PC-9 (cell line): Measurements from ENCODE around the gene NLGN1. TPM values are rescaled to one million over a fixed set of nuclear protein-coding genes. Genes with fewer than 3 reads are reported as not detected.

ENCODE experiments used
- BruUV-seq: library from RNA; stranded (reverse); fragments of 400-500 nt; replicated peaks from 2 replicates; lab custom pipeline; 2021; lab: Mats Ljungman, UMichigan
- CTCF ChIA-PET: fragments of 300-600 bp; sonication (Branson Sonifier 250); formaldehyde crosslinking; loops from one replicate; lab custom pipeline; 2022; ENCODE audit warnings: antibody characterized with exemption; lab: Charles Lee
- POLR2A ChIA-PET: fragments of 300-600 bp; sonication (Branson Sonifier 250); formaldehyde crosslinking; loops from one replicate; lab custom pipeline; 2022; ENCODE audit warnings: antibody characterized with exemption; ENCODE audit not compliant: unreplicated experiment; lab: Charles Lee
- DNase-seq, 2 experiments: peaks; one replicate each; pipeline versions ENCODE4 v3.0.0 to v3.0.0-alpha.2; 2015 to 2022; ENCODE audit warnings: mixed read lengths in 1 of 2
- H2AFZ ChIP-seq: fragments of 200-600 bp; sonication (generic); 2 replicates; pipeline ENCODE4 v1.8.1; 2017; ENCODE audit warnings: antibody characterized with exemption
- H3F3A ChIP-seq: fragments of 200-600 bp; sonication (generic); 2 replicates; pipeline ENCODE4 v1.8.1; 2017; ENCODE audit warnings: antibody characterized with exemption, mild to moderate bottlenecking, low read depth; ENCODE audit not compliant: insufficient read depth
- H3K27ac ChIP-seq: fragments of 200-600 bp; sonication (generic); 2 replicates; pipeline ENCODE4 v1.6.1; 2016; ENCODE audit warnings: mixed run types
- H3K27me3 ChIP-seq: fragments of 200-600 bp; sonication (generic); 2 replicates; pipeline ENCODE4 v1.6.1; 2016; ENCODE audit warnings: low read depth, mixed run types; ENCODE audit not compliant: insufficient read depth
- H3K36me3 ChIP-seq: fragments of 200-600 bp; sonication (generic); 2 replicates; pipeline ENCODE4 v1.6.1; 2016; ENCODE audit warnings: low read depth, mixed run types
- H3K4me1 ChIP-seq: fragments of 200-600 bp; sonication (generic); replicated peaks from 2 replicates; pipeline ENCODE4 v1.6.1; 2016; ENCODE audit warnings: mixed run types; ENCODE audit not compliant: insufficient read depth
- H3K4me2 ChIP-seq: fragments of 200-600 bp; sonication (generic); 2 replicates; pipeline ENCODE4 v1.6.1; 2017; ENCODE audit warnings: mixed run types
- H3K4me3 ChIP-seq: fragments of 200-600 bp; sonication (generic); 2 replicates; pipeline ENCODE4 v1.6.1; 2016; ENCODE audit warnings: mixed run types
- H3K79me2 ChIP-seq: fragments of 200-600 bp; sonication (generic); 2 replicates; pipeline ENCODE4 v1.6.1; 2017; ENCODE audit warnings: low read depth, mixed run types
- H3K9me2 ChIP-seq: fragments of 200-600 bp; sonication (generic); 2 replicates; pipeline ENCODE4 v1.8.1; 2017; ENCODE audit warnings: mild to moderate bottlenecking; ENCODE audit not compliant: insufficient read depth
- H3K9me3 ChIP-seq: fragments of 200-600 bp; sonication (generic); 2 replicates; pipeline ENCODE4 v1.8.1; 2016; ENCODE audit warnings: low read depth; ENCODE audit not compliant: insufficient read depth
- H4K20me1 ChIP-seq: fragments of 200-600 bp; sonication (generic); 2 replicates; pipeline ENCODE4 v1.8.1; 2017; ENCODE audit not compliant: insufficient read depth
- EZH2 ChIP-seq: fragments of 200-600 bp; sonication (generic); IDR thresholded peaks from 2 replicates; pipeline ENCODE4 v1.8.0; 2017; ENCODE audit warnings: antibody characterized with exemption, low read depth
- intact Hi-C: fragments of 100-400 bp; cut with micrococcal nuclease; formaldehyde crosslinking; loops from one replicate; pipeline ENCODE4 v1.10.0; 2022; ENCODE audit not compliant: unreplicated experiment
- total RNA-seq: library from RNA; stranded (reverse); gene quantifications from 2 replicates; pipeline ENCODE4 v1.2.3, GENCODE V29; 2021
- TF ChIP-seq, protein P1 (sequence below): fragments of 200-600 bp; sonication (generic); conservative IDR thresholded peaks from 2 replicates; pipeline ENCODE4 v1.6.1; 2017; ENCODE audit warnings: mixed run types, antibody characterized with exemption, mild to moderate bottlenecking, moderate library complexity

NLGN1 gene
- total RNA-seq, 1 experiment from 2014 or later, result 1.4 TPM

- Histone ChIP-seq H3K4me3 (peak overlapping the region; percentile 56), H3K4me2 (peak overlapping the region; percentile 85), H3K9me3 (no peaks in the 10 kb centered on the region), H3K36me3 (no peaks in the 10 kb centered on the region), H3K27me3 (peaks cover 44% of the 10 kb centered on the region), H3F3A (peaks cover 6% of the 10 kb centered on the region; the same call in 1 of the 2 replicates), H3K9me2 (no peaks in the 10 kb centered on the region), H3K79me2 (no peaks in the 10 kb centered on the region), H4K20me1 (no peaks in the 10 kb centered on the region), H2AFZ (peak overlapping the region; percentile 88), H3K4me1 (peaks cover 30% of the 10 kb centered on the region), H3K27ac (peak overlapping the region; percentile 57)
- ChIA-PET CTCF (interaction anchor here (0.6 kb wide), 2 partner anchors 23 to 57 kb away, joined by 3 to 4 read pairs; no protein-coding TSS in a partner anchor), POLR2A (interaction anchor here (0.6 to 0.8 kb wide), 6 partner anchors 354 to 1357 kb away, joined by 3 to 22 read pairs (median 7); no protein-coding TSS in a partner anchor)
- DNase-seq, result peak in 1 of 2 experiments; percentile 76
- intact Hi-C loops, result loop anchor here (5.0 to 10.0 kb wide), 3 partner anchors 550 to 1047 kb away; no protein-coding TSS in a partner anchor
- BruUV-seq, result TSS peak; percentile 97
- TF ChIP-seq EZH2, result no peak
Observed at GRCh38 chr3:173395073-173395411, 2.5 kb upstream of the NLGN1 start.

GRCh38 chr3:173395412-173396181 lies 1.9 kb upstream of the NLGN1 start:
- H3K4me2 ChIP-seq, result peak overlapping the region; percentile 85
- H3K79me2 ChIP-seq, result no peaks in the 10 kb centered on the region
- H3K4me1 ChIP-seq, result peaks cover 30% of the 10 kb centered on the region
- POLR2A ChIA-PET, result interaction anchor here (0.6 to 0.8 kb wide), 7 partner anchors 355 to 1357 kb away, joined by 3 to 22 read pairs (median 6); no protein-coding TSS in a partner anchor
- no TSS peak for BruUV-seq
- peak overlapping the region; percentile 56 for H3K4me3 ChIP-seq
- no peaks in the 10 kb centered on the region for H3K36me3 ChIP-seq
- intact Hi-C loops, result loop anchor here (5.0 to 10.0 kb wide), 3 partner anchors 551 to 1047 kb away; no protein-coding TSS in a partner anchor
- no peaks in the 10 kb centered on the region for H4K20me1 ChIP-seq
- peak; percentile 70 to 89 for DNase-seq
- TF ChIP-seq, protein P1, sequence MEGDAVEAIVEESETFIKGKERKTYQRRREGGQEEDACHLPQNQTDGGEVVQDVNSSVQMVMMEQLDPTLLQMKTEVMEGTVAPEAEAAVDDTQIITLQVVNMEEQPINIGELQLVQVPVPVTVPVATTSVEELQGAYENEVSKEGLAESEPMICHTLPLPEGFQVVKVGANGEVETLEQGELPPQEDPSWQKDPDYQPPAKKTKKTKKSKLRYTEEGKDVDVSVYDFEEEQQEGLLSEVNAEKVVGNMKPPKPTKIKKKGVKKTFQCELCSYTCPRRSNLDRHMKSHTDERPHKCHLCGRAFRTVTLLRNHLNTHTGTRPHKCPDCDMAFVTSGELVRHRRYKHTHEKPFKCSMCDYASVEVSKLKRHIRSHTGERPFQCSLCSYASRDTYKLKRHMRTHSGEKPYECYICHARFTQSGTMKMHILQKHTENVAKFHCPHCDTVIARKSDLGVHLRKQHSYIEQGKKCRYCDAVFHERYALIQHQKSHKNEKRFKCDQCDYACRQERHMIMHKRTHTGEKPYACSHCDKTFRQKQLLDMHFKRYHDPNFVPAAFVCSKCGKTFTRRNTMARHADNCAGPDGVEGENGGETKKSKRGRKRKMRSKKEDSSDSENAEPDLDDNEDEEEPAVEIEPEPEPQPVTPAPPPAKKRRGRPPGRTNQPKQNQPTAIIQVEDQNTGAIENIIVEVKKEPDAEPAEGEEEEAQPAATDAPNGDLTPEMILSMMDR, result no peak
- TF ChIP-seq EZH2, result no peak
- H3K9me2 ChIP-seq, result no peaks in the 10 kb centered on the region
- CTCF ChIA-PET, result interaction anchor here (1.1 kb wide), 1 partner anchor 11 kb away, joined by 3 read pairs; no protein-coding TSS in a partner anchor
- H3K9me3 ChIP-seq, result no peaks in the 10 kb centered on the region
- H3F3A ChIP-seq, result peaks cover 6% of the 10 kb centered on the region; the same call in 1 of the 2 replicates
- peak overlapping the region; percentile 57 for H3K27ac ChIP-seq
- H2AFZ ChIP-seq, result peak overlapping the region; percentile 88
- H3K27me3 ChIP-seq, result peaks cover 44% of the 10 kb centered on the region

- CTCF ChIA-PET, result interaction anchor here (1.1 kb wide), 1 partner anchor 11 kb away, joined by 3 read pairs; no protein-coding TSS in a partner anchor
- H3K9me3 ChIP-seq, result no peaks in the 10 kb centered on the region
- BruUV-seq, result TSS peak; percentile 72
- TF ChIP-seq, protein P1, result no peak
- TF ChIP-seq EZH2, result no peak; the same call in 1 of the 2 replicates
- H4K20me1 ChIP-seq, result no peaks in the 10 kb centered on the region
- peaks cover 44% of the 10 kb centered on the region for H3K27me3 ChIP-seq
- DNase-seq, result peak in 1 of 2 experiments; percentile 29
- H3K79me2 ChIP-seq, result no peaks in the 10 kb centered on the region
- H3K36me3 ChIP-seq, result no peaks in the 10 kb centered on the region
- peak overlapping the region; percentile 88 for H2AFZ ChIP-seq
- peak overlapping the region; percentile 85 for H3K4me2 ChIP-seq
- H3K9me2 ChIP-seq, result no peaks in the 10 kb centered on the region
- H3F3A ChIP-seq, result peaks cover 6% of the 10 kb centered on the region; the same call in 1 of the 2 replicates
- POLR2A ChIA-PET, result no interaction called here
- H3K4me1 ChIP-seq, result peaks cover 30% of the 10 kb centered on the region
- peak overlapping the region; percentile 56 for H3K4me3 ChIP-seq
- H3K27ac ChIP-seq, result no peak overlapping the region
- intact Hi-C loops, result loop anchor here (5.0 to 10.0 kb wide), 3 partner anchors 552 to 1046 kb away; no protein-coding TSS in a partner anchor
Observed at GRCh38 chr3:173396191-173397041, 1.1 kb upstream of the NLGN1 start.
